OCI-LY7 (cell line): ENCODE data around the gene RNASEH2A. TPM values are rescaled to one million over a fixed set of nuclear protein-coding genes. Genes with fewer than 3 reads are reported as not detected.
A peak's percentile ranks its signal among the peaks of the same experiment; 100 is the strongest.

Source experiments
- BruUV-seq: library from RNA; stranded (reverse); fragments of 400-500 nt; replicated peaks from 2 replicates; lab custom pipeline; 2021; lab: Mats Ljungman, UMichigan
- CTCF ChIA-PET: fragments of 300-600 bp; sonication (Branson Sonifier 250); formaldehyde crosslinking; loops from one replicate; lab custom pipeline; 2022; ENCODE audit warnings: antibody characterized with exemption; ENCODE audit not compliant: unreplicated experiment; lab: Charles Lee
- POLR2A ChIA-PET: fragments of 300-600 bp; sonication (Branson Sonifier 250); formaldehyde crosslinking; loops from one replicate; lab custom pipeline; 2022; ENCODE audit warnings: antibody characterized with exemption; lab: Charles Lee
- DNase-seq: peaks from one replicate; pipeline ENCODE4 v3.0.0-alpha.2; 2015; ENCODE audit warnings: low spot score
- H2AFZ ChIP-seq: fragments of 200-600 bp; sonication (generic), shearing (Covaris generic); 2 replicates; pipeline ENCODE4 v1.6.1; 2014; ENCODE audit warnings: mild to moderate bottlenecking, antibody characterized with exemption, low read length, moderate library complexity
- H3K27ac ChIP-seq: fragments of 200-600 bp; sonication (generic); 2 replicates; pipeline ENCODE4 v1.5.1; 2014; ENCODE audit warnings: mixed run types, low read depth, mild to moderate bottlenecking, moderate library complexity, low read length, inconsistent platforms; ENCODE audit not compliant: poor library complexity, severe bottlenecking
- H3K36me3 ChIP-seq: fragments of 200-600 bp; sonication (generic); 2 replicates; pipeline ENCODE4 v1.6.1; 2014; ENCODE audit warnings: mild to moderate bottlenecking, antibody characterized with exemption, low read length, moderate library complexity, mixed read lengths; ENCODE audit not compliant: insufficient read depth
- H3K4me1 ChIP-seq: fragments of 200-600 bp; sonication (generic); 2 replicates; pipeline ENCODE4 v1.5.1; 2014; ENCODE audit warnings: mild to moderate bottlenecking, low read length; ENCODE audit not compliant: insufficient read depth, poor library complexity, severe bottlenecking
- H3K4me2 ChIP-seq: fragments of 200-600 bp; sonication (generic); 2 replicates; pipeline ENCODE4 v1.6.1; 2014; ENCODE audit warnings: mild to moderate bottlenecking, low read length
- H3K4me3 ChIP-seq: fragments of 200-600 bp; sonication (generic); 2 replicates; pipeline ENCODE4 v1.5.1; 2014; ENCODE audit warnings: mild to moderate bottlenecking, low read depth, low read length; ENCODE audit not compliant: poor library complexity, severe bottlenecking
- H3K79me2 ChIP-seq: fragments of 200-600 bp; sonication (generic); 2 replicates; pipeline ENCODE4 v1.6.1; 2016; ENCODE audit warnings: low read depth, mild to moderate bottlenecking, low read length, moderate library complexity, mixed read lengths; ENCODE audit not compliant: insufficient read depth
- H3K9me2 ChIP-seq: fragments of 200-600 bp; sonication (generic); 2 replicates; pipeline ENCODE4 v1.6.1; 2016; ENCODE audit warnings: mild to moderate bottlenecking, low read length, mixed read lengths; ENCODE audit not compliant: insufficient read depth
- H3K9me3 ChIP-seq: fragments of 200-600 bp; sonication (generic); 2 replicates; pipeline ENCODE4 v1.6.1; 2014; ENCODE audit warnings: mild to moderate bottlenecking, mixed run types, low read length, mixed read lengths
- H4K20me1 ChIP-seq: fragments of 200-600 bp; sonication (generic); 2 replicates; pipeline ENCODE4 v1.6.1; 2014; ENCODE audit warnings: mild to moderate bottlenecking, antibody characterized with exemption, low read length, moderate library complexity, mixed read lengths; ENCODE audit not compliant: insufficient read depth
- EZH2phosphoT487 ChIP-seq: fragments of 200-600 bp; sonication (generic); IDR thresholded peaks from 2 replicates; pipeline ENCODE4 v1.6.1; 2018; ENCODE audit warnings: low read depth, borderline replicate concordance, mild to moderate bottlenecking, mixed run types, antibody characterized with exemption, low read length, moderate library complexity, mixed read lengths
- intact Hi-C: fragments of 100-400 bp; cut with micrococcal nuclease; formaldehyde crosslinking; loops from one replicate; pipeline ENCODE4 v1.10.0; 2022; ENCODE audit not compliant: unreplicated experiment
- total RNA-seq, 2 experiments: library from RNA; depleted of rRNA in 1 of 2; stranded (reverse); fragments of >200 nt in 1 of 2; shearing (Covaris generic) in 1 of 2; gene quantifications; 2 replicates each; pipeline ENCODE4 v1.2.3, GENCODE V29; 2014 to 2022
- TF ChIP-seq, protein P1 (sequence below): fragments of 200-600 bp; sonication (generic); conservative IDR thresholded peaks from 2 replicates; pipeline ENCODE4 v1.5.1; 2014; ENCODE audit warnings: mild to moderate bottlenecking, antibody characterized with exemption, low read length, moderate library complexity, mixed read lengths

RNASEH2A gene
- total RNA-seq, 2 experiments from 2014 or later, result 86.0 to 115 TPM

DNA sequence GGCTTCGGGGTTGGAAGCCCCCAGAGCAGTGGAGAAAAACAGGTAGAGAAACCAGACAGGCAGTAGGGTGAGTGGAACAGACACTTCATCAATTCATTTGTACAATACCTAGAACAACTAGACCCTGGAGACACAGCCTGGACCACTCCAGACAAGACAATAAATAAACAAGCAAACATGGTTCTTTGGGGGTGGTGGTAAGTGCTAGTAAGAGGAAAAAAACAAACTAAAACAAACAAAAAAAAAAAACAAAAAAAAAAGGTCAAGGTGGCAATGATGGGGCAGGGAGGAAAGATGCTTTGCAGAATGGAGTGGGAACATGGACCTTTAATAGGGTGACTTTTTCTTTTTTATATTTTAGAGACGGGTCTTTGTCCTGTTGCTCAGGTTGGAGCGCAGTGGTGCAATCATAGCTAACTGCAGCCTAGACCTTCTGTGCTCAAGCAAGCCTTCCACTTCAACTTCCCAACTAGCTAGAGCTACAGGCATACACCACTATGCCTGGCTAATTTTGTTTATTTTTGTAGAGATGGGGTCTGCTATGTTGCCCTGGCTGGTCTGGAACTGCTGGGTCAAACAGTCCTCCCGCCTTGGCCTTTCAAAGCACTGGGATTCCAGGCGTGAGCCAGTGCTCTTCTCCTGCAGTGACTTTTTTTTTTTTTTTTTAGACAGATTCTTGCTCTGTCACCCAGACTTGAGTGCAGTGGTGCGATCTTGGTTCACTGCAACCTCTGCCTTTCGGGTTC is 12.0 kb upstream of the RNASEH2A start:
- Histone ChIP-seq H2AFZ (no peak overlapping the region), H3K36me3 (peaks cover 10% of the 10 kb centered on the region; the same call in 1 of the 2 replicates), H3K4me1 (peaks cover 34% of the 10 kb centered on the region), H3K4me3 (peak overlapping the region; percentile 84), H4K20me1 (no peaks in the 10 kb centered on the region; the same call in 1 of the 2 replicates), H3K4me2 (peak overlapping the region; percentile 95), H3K79me2 (peaks cover 8% of the 10 kb centered on the region), H3K27ac (peak overlapping the region; percentile 24), H3K9me2 (no peaks in the 10 kb centered on the region), H3K9me3 (no peaks in the 10 kb centered on the region)
- no peak for DNase-seq
- ChIA-PET POLR2A (no interaction called here), CTCF (no interaction called here)
- intact Hi-C loops, result loop anchor here (5.0 kb wide), 1 partner anchor 72 kb away; the partner anchor contains the start of gene TNPO2
- TF ChIP-seq, protein P1, sequence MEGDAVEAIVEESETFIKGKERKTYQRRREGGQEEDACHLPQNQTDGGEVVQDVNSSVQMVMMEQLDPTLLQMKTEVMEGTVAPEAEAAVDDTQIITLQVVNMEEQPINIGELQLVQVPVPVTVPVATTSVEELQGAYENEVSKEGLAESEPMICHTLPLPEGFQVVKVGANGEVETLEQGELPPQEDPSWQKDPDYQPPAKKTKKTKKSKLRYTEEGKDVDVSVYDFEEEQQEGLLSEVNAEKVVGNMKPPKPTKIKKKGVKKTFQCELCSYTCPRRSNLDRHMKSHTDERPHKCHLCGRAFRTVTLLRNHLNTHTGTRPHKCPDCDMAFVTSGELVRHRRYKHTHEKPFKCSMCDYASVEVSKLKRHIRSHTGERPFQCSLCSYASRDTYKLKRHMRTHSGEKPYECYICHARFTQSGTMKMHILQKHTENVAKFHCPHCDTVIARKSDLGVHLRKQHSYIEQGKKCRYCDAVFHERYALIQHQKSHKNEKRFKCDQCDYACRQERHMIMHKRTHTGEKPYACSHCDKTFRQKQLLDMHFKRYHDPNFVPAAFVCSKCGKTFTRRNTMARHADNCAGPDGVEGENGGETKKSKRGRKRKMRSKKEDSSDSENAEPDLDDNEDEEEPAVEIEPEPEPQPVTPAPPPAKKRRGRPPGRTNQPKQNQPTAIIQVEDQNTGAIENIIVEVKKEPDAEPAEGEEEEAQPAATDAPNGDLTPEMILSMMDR, result no peak
- TF ChIP-seq EZH2phosphoT487, result no peak
- no TSS peak for BruUV-seq

DNA sequence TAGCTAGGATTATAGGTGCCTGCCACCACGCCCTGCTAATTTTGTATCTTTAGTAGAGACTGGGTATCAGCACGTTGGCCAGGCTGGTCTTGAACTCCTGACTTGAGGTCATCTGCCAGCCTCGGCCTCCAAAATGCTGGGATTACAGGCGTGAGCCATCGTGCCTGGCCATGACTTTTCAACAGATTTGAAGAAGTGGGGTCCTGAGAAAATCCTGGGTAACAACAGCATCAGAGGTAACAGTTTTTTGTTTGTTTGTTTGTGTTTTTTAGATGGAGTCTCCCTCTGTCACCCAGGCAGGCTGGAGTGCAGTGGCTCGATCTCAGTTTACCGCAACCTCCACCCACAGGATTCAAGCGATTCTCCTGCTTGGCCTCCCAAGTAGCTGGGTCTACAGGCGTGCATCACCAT is 11.4 kb upstream of the RNASEH2A start:
- Histone ChIP-seq H3K79me2 (peaks cover 8% of the 10 kb centered on the region), H3K9me2 (no peaks in the 10 kb centered on the region), H3K36me3 (peaks cover 16% of the 10 kb centered on the region; the same call in 1 of the 2 replicates), H3K4me1 (peaks cover 29% of the 10 kb centered on the region), H2AFZ (no peak overlapping the region), H3K4me3 (no peak overlapping the region), H3K27ac (no peak overlapping the region), H3K9me3 (no peaks in the 10 kb centered on the region), H3K4me2 (no peak overlapping the region), H4K20me1 (no peaks in the 10 kb centered on the region; the same call in 1 of the 2 replicates)
- ChIA-PET CTCF (no interaction called here), POLR2A (interaction anchor here (0.7 kb wide), 1 partner anchor 8 kb away, joined by 3 read pairs; no protein-coding TSS in a partner anchor)
- BruUV-seq, result no TSS peak
- no peak for TF ChIP-seq EZH2phosphoT487
- TF ChIP-seq, protein P1, result no peak
- intact Hi-C loops, result loop anchor here (5.0 kb wide), 1 partner anchor 73 kb away; the partner anchor contains the start of gene TNPO2
- DNase-seq, result no peak
